Breast epithelium (tissue), 4 donors: Measurements from ENCODE around the gene SLC11A1. TPM values are rescaled to one million over a fixed set of nuclear protein-coding genes. Genes with fewer than 3 reads are reported as not detected.

Experiments
- DNase-seq, 2 donors: peaks; one replicate each; pipeline ENCODE4 v3.0.0-alpha.2; 2019; ENCODE audit warnings: low spot score in 2 of 2
- H3K27ac ChIP-seq, 2 donors: fragments of 200-600 bp; sonication (generic) in 1 of 2; one replicate each; pipeline ENCODE4 v1.5.1; 2016 to 2019; ENCODE audit warnings: mild to moderate bottlenecking in 1 of 2
- H3K27me3 ChIP-seq, 2 donors: fragments of 200-600 bp; sonication (generic) in 1 of 2; one replicate each; pipeline versions ENCODE4 v1.5.1 to v1.6.0; 2017 to 2019; ENCODE audit warnings: control low read depth in 1 of 2, mild to moderate bottlenecking in 1 of 2
- H3K36me3 ChIP-seq: fragments of 200-600 bp; one replicate; pipeline ENCODE4 v1.5.1; 2019
- H3K4me1 ChIP-seq, 2 donors: fragments of 200-600 bp; sonication (generic); one replicate each; pipeline ENCODE4 v1.5.1; 2016 to 2019; ENCODE audit warnings: control low read depth in 1 of 2
- H3K4me3 ChIP-seq, 3 donors: fragments of 200-600 bp; sonication (generic); 1 replicate in 2 of 3; 2 replicates in 1 of 3; pipeline ENCODE4 v1.5.1; 2016 to 2019; ENCODE audit warnings: mild to moderate bottlenecking in 3 of 3, moderate library complexity in 2 of 3
- H3K9me3 ChIP-seq, 2 donors: fragments of 200-600 bp; sonication (generic) in 1 of 2; one replicate each; pipeline ENCODE4 v1.5.1; 2016 to 2019; ENCODE audit warnings: control low read depth in 1 of 2
- POLR2A ChIP-seq: fragments of 450-650 bp; IDR thresholded peaks from one replicate; pipeline ENCODE4 v1.6.1; 2016; ENCODE audit warnings: antibody characterized with exemption, mild to moderate bottlenecking, moderate library complexity
- POLR2AphosphoS5 ChIP-seq, 3 donors: sonication (generic); formaldehyde crosslinking; IDR thresholded peaks; one replicate each; pipeline ENCODE4 v1.6.1; 2017; ENCODE audit warnings: antibody characterized with exemption in 3 of 3
- intact Hi-C: fragments of 100-400 bp; cut with DNase I; formaldehyde crosslinking; loops from one replicate; pipeline ENCODE4 v1.15.1; 2023; ENCODE audit warnings: low total_unique reads
- total RNA-seq, 3 donors: library from RNA; depleted of rRNA; stranded (reverse); fragments of >200 nt; gene quantifications; one replicate each; pipeline ENCODE4 v1.1.0, GENCODE V29; 2016
- TF ChIP-seq, protein P1 (sequence below), 3 donors: fragments of 450-650 bp; IDR thresholded peaks; one replicate each; pipeline ENCODE4 v1.5.1; 2016 to 2017; ENCODE audit warnings: antibody characterized with exemption in 3 of 3, mild to moderate bottlenecking in 3 of 3, moderate library complexity in 3 of 3

Gene SLC11A1
- total RNA-seq, 3 donors from 2014 or later, result 14.4 to 53.4 (median 17.9) TPM

GRCh38 chr2:218371983-218372350, 10.1 kb upstream of the SLC11A1 start:
- TF ChIP-seq POLR2AphosphoS5 (IDR thresholded peaks at IDR 0.05) (no peak), POLR2A (no peak)
- TF ChIP-seq, protein P1, sequence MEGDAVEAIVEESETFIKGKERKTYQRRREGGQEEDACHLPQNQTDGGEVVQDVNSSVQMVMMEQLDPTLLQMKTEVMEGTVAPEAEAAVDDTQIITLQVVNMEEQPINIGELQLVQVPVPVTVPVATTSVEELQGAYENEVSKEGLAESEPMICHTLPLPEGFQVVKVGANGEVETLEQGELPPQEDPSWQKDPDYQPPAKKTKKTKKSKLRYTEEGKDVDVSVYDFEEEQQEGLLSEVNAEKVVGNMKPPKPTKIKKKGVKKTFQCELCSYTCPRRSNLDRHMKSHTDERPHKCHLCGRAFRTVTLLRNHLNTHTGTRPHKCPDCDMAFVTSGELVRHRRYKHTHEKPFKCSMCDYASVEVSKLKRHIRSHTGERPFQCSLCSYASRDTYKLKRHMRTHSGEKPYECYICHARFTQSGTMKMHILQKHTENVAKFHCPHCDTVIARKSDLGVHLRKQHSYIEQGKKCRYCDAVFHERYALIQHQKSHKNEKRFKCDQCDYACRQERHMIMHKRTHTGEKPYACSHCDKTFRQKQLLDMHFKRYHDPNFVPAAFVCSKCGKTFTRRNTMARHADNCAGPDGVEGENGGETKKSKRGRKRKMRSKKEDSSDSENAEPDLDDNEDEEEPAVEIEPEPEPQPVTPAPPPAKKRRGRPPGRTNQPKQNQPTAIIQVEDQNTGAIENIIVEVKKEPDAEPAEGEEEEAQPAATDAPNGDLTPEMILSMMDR (IDR thresholded peaks at IDR 0.05), result no peak
- intact Hi-C loops, result no loop called here
- no peaks in the 10 kb centered on the region for H3K36me3 ChIP-seq
- H3K27ac ChIP-seq, result peak overlapping the region in 1 of 2 donors; percentile 6
- H3K4me1 ChIP-seq, result no peaks in the 10 kb centered on the region
- H3K9me3 ChIP-seq, result peaks cover 0 to under 1% of the 10 kb centered on the region in 2 donors
- H3K27me3 ChIP-seq, result no peaks in the 10 kb centered on the region
- DNase-seq, result no peak
- no peak overlapping the region for H3K4me3 ChIP-seq

GRCh38 chr2:218374795-218375194, 7.3 kb upstream of the SLC11A1 start:
- no peak overlapping the region for H3K27ac ChIP-seq

GRCh38 chr2:218375212-218375611, 6.9 kb upstream of the SLC11A1 start:
- Histone ChIP-seq H3K27ac (no peak overlapping the region), H3K36me3 (no peaks in the 10 kb centered on the region), H3K9me3 (no peaks in the 10 kb centered on the region), H3K27me3 (no peaks in the 10 kb centered on the region), H3K4me3 (no peak overlapping the region), H3K4me1 (no peaks in the 10 kb centered on the region)
- intact Hi-C loops, result no loop called here
- DNase-seq, result no peak
- TF ChIP-seq, protein P1 (IDR thresholded peaks at IDR 0.05), result no peak
- TF ChIP-seq POLR2A, result no peak
- TF ChIP-seq POLR2AphosphoS5 (IDR thresholded peaks at IDR 0.05), result no peak

More at GRCh38 chr2:218374795-218375194, 7.3 kb upstream of the SLC11A1 start:
- intact Hi-C loops, result no loop called here
- no peaks in the 10 kb centered on the region for H3K36me3 ChIP-seq
- DNase-seq, result no peak
- H3K4me3 ChIP-seq, result no peak overlapping the region
- no peaks in the 10 kb centered on the region for H3K4me1 ChIP-seq
- no peaks in the 10 kb centered on the region for H3K9me3 ChIP-seq
- no peak for TF ChIP-seq POLR2AphosphoS5 (IDR thresholded peaks at IDR 0.05)
- TF ChIP-seq, protein P1 (IDR thresholded peaks at IDR 0.05), result no peak
- no peak for TF ChIP-seq POLR2A
- no peaks in the 10 kb centered on the region for H3K27me3 ChIP-seq

- Histone ChIP-seq H3K27ac (no peak overlapping the region), H3K9me3 (no peaks in the 10 kb centered on the region), H3K4me3 (no peak overlapping the region), H3K4me1 (no peaks in the 10 kb centered on the region), H3K27me3 (no peaks in the 10 kb centered on the region), H3K36me3 (no peaks in the 10 kb centered on the region)
- no peak for DNase-seq
- TF ChIP-seq POLR2AphosphoS5 (IDR thresholded peaks at IDR 0.05) (no peak), POLR2A (no peak)
- TF ChIP-seq, protein P1 (IDR thresholded peaks at IDR 0.05), result no peak
- intact Hi-C loops, result no loop called here
Observed at GRCh38 chr2:218378053-218378452, 4.0 kb upstream of the SLC11A1 start.

GRCh38 chr2:218382785-218383184, 712 bp downstream of the SLC11A1 start:
- Histone ChIP-seq H3K4me3 (peak overlapping the region in 1 of 3 donors; percentile 37), H3K27ac (no peak overlapping the region)

More at GRCh38 chr2:218382785-218383184, 712 bp downstream of the SLC11A1 start:
- DNase-seq, result no peak
- Histone ChIP-seq H3K9me3 (no peaks in the 10 kb centered on the region), H3K4me1 (no peaks in the 10 kb centered on the region), H3K36me3 (no peaks in the 10 kb centered on the region), H3K27me3 (no peaks in the 10 kb centered on the region)
- intact Hi-C loops, result no loop called here
- no peak for TF ChIP-seq POLR2A
- no peak for TF ChIP-seq POLR2AphosphoS5 (IDR thresholded peaks at IDR 0.05)
- TF ChIP-seq, protein P1 (IDR thresholded peaks at IDR 0.05), result no peak
